HG03045 (cell line): ENCODE data around the gene MOCOS.
"Not testable (repeated sequence)": the region's sequence is repeated elsewhere in the genome, so short reads cannot be mapped to it uniquely, and the experiment has no call there.

Source experiments
- ATAC-seq: cut with Tn5 transposase; IDR thresholded peaks from one replicate; pipeline ENCODE4 v1.9.1; 2021; ENCODE audit warnings: mild to moderate bottlenecking, moderate library complexity; ENCODE audit not compliant: unreplicated experiment

Gene MOCOS

DNA sequence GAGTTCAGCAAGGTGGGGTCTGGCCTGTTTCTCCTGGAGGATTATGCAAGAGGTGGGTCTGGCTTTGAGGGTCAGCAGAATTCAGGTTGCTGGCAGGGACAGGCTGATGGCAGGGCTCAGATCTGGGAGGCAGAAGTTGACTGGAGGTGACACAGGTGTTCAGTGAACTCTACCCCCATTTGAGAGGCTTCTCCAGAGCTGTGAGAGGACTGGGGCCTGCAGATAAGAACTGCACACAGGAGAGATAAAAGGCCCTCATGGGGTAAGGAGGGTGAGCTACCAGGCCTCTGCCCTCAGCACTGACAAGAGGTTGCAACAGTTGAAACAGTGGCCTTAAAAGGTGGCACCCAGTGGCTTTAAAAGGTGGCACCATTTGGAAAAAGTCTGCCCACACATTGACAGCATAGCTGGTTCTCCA is 13.1 kb downstream of the MOCOS start:
- ATAC-seq = no peak

DNA sequence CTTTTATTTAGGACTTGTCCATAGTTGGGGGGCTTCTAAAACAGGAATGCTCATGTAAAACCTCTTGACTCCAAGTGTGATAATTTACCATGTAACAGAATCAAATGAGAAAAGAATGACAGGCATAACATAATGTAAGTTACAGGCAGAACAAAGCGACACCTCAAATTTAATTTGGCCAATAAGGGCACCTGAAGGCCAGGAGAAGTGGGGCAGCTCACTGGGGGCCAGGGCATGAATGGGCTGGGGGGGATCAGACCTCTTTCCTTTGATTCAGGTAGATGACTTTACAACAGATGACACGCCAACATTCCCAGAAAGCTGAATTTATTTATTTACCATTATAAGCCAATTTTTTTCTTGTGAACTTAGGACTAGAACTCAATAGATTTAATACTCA is 14.5 kb downstream of the MOCOS start:
- no peak for ATAC-seq

DNA sequence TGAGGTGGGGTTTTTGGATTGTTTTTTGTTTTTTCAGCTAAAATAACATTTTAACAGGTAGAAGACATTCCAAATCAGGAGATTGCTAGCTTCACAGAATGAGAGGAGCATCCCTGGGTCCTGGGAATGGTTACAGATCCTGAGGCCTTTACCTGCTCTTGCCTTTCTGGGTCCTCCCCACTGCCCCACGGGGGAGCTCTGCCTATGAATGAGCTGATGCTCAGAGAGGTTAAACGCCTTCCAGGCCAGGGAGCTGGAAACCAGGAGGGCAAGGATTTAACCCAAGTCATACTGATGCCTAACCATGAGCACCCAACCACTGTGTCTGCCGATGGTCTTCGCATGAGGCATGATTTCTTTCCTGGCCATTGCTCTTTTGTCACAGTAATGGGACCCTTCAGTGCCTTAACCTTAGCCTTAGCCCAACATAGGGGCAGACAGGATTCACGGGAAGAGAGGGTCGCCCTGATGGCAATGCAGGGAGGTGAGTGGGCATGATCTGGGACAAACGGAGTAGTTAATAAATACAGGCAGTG is 16.1 kb downstream of the MOCOS start:
- no peak for ATAC-seq

DNA sequence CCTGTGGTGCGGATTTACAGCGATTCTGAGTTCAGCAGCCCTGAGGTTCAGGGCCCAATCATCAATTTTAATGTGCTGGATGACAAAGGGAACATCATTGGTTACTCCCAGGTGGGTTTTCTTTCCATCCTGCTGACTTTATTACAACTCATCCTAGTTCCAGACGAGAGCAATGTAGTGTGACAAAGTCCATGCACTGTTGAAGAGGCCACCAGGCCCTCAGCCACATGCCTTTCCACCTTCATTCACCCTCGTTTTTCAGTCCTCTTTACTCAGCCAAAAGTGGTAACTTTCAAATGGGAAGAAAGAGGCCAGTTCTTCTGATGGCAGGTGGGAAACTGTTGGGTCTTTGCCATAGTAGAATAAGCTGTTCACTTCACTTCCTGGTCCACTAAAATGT is 17.9 kb downstream of the MOCOS start:
- ATAC-seq = no peak

DNA sequence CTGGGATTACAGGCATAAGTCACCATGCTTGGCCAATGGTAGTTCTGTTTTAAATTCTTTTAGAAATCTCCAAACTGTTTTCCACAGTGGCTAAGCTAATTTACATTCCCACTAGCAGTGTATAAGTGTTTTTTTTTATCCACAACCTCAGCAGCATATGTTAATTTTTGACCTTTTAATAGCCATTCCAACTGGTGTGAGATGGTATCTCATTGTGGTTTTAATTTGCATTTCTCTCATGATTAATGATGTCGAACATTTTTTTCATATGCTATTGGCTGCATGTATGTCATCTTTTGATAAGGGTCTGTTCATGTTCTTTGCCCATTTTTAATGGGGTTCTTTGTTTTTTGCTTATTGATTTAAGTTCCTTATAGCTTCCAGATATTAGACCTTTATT is 20.0 kb downstream of the MOCOS start:
- ATAC-seq = no peak

DNA sequence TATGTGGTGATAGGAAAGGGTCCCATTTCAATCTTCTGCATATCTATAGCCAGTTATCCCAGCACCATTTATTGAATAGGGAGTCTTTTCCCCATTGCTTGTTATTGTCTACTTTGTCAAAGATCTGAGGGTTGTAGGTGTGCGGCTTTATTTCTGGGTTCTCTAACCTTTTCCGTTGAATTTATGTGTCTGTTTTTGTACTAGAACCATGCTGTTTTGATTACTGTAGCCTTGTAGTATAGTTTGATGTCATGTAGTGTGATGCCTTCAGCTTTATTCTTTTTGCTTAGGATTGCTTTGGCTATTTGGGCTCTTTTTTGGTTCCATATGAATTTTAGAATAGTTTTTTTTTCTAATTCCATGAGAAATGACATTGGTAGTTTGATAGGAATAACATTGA is 20.7 kb downstream of the MOCOS start:
- not testable (repeated sequence) for ATAC-seq

DNA sequence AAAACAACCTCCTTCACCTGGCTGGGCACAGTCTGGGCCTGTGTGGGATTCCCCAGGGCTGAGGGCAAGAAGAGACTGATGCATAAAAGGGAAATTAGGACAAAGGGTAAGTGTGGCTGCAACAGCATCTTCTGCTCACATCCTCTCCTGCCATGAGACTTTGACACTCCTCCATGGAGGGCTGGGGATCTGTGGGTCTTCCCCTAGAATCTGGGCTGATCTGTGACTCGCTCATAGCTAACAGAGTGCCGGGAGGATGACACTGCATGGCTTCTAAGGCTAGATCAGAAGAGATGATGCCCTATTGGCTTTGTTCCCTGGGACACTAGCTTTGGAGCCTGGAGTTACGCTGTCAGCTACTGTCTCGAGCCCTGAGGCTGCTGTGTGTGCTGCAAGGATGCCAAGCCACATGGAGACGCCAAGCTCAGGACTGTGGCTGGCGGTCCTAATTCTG is 24.3 kb downstream of the MOCOS start:
- no peak for ATAC-seq

DNA sequence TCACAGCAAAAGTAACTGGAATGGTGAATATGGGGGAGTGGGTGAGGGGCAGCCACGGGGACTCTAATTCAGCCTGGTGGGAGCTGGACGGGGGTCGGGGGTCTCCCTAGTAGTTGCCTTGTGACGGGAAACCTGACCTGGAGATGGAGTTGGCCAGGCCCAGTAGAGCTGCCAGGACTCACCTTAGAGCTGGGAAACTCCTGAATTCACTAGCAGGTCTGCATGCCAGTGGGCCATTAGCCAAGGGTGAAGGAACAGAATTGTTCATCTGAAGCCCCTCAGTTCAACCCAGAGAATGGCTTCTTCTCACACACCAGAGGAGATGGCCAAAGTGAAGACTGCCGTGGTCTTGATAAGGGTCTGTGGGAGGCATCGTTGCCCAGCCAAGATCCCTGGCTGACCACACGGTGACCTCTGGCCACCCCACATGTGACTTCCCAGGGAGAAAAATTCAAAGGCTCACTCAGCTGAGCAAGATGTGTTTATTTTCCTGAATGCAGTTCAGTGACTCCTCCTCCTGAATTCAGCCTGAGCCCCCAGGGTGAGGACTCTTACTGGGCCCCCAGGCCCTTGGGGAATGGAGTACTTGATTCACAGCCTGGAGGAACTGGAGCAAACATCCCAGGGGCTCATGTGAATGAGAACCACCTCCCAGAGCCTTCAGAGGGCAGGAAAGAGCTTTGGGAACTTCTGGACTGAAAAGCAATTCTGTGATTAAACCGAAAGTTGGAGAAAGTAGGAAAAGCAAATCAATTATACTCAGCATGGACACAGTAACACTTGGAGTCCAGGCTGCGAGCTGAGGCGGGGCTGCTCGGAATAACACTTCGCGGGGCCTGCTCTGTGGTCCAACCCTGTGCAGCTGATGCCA is 25.2 kb downstream of the MOCOS start:
- no peak for ATAC-seq

DNA sequence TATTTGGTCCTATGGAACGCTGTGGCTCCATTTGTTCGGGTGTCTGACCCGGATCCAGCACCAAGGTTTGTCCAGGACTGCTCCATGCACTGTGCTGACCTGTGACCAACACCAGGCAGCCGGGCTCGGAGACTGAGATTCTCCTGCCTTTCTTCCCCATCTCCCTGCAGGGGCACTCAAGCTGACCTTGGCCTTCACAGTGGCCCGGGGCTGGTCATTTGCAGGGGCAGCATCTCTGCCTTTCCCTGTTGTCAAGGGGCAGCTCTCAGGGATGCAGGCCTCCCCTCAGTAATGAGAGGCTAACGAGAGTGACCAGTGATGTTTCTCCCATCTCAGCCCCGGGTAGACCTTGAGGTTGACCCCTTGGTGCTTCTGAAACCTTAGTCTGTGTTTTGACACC is 27.5 kb downstream of the MOCOS start:
- no peak for ATAC-seq

DNA sequence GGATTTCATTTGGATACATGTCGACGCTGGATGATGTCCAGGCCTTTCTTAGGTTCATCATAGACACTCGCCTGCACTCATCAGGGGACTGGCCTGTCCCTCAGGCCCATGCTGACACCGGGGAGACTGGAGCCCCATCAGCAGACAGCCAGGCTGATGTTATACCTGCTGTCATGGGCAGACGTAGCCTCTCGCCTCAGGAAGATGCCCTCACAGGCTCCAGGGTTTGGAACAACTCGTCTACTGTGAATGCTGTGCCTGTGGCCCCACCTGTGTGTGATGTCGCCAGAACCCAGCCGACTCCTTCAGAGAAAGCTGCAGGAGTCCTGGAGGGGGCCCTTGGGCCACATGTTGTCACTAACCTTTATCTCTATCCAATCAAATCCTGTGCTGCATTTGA is 28.3 kb downstream of the MOCOS start:
- ATAC-seq = no peak

DNA sequence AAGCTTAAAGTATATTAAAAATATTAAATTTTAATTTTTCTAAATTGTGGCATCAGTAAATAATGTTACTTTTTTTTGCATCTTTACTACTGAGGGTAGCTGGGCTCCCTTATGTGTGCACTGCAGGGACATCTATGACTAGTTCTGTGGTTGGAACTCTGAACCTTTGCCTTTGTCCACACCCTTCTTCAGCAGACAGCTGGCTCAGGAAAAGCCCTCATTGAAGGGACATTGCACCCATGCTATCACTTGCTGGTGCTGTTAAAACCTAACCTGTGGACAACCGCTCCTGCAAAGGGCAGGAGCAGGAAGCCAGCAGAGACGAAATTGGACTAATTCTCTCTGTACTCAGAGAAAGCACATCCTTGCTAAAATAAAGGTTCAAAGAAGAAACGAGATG is 30.1 kb downstream of the MOCOS start:
- ATAC-seq = no peak

DNA sequence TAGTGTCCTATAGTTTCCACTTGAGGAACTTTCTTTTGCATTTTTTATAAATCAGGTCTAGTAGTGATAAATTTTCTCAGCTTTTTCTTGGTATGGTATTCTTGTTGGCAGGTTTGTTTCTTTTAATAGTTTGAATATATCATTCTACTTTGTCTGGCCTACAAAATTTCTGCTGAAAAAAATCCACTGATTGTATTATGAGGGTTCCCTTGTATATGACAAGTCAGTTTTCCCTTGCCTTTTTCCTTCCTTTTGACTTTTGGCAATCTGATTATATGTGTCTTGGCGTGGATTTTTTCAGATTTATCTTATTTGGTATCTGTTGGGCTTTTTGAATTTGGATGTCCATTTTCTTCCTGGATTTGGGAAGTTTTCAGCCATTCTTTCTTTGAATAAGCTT is 41.9 kb downstream of the MOCOS start:
- ATAC-seq = no peak

DNA sequence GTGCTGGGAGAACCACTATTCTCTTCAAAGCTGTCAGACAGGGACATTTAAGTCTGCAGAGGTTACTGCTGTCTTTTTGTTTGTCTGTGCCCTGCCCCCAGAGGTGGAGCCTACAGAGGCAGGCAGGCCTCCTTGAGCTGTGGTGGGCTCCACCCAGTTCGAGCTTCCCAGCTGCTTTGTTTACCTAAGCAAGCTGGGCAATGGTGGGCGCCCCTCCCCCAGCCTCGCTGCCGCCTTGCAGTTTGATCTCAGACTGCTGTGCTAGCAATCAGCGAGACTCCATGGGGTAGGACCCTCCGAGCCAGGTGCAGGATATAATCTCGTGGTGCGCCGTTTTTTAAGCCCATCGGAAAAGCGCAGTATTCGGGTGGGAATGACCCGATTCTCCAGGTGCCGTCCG is 53.2 kb downstream of the MOCOS start:
- not testable (repeated sequence) for ATAC-seq

DNA sequence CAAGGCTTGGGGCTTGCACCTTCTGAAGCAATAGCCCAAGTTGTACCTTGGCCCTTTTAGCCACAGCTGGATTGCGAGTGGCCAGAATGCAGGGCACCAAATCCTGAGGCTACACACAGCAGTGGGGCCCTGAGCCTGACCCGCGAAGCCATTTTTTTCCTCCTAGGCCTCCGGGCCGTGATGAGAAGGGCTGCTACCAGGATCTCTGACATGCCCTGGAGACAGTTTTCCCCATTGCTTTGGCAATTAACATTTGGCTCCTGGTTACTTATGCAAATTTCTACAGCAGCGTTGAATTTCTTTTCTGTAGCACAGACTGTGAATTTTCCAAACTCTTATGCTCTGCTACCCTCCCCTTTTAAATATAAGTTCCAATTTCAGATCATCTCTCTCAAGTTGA is 54.5 kb downstream of the MOCOS start:
- no peak for ATAC-seq

DNA sequence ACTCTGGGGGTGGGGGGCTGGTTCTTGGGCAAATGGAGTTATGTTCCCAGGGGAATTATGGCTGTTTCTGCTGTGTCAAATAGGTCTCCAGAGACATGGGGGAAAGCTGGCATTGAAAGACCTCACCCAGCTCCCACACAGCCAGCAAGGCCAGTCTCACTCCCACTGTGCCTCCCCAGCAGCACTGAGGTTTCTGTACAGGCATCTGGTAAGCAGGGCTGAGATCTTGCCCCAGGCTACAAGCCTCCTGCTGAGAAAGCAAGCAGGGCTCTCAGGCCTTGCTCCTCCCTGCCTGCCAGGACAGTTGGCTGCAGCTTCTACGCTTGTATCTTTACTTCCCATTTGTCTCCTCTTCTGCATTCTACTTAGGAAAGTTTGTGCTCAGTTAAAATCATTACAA is 59.7 kb downstream of the MOCOS start:
- no peak for ATAC-seq

DNA sequence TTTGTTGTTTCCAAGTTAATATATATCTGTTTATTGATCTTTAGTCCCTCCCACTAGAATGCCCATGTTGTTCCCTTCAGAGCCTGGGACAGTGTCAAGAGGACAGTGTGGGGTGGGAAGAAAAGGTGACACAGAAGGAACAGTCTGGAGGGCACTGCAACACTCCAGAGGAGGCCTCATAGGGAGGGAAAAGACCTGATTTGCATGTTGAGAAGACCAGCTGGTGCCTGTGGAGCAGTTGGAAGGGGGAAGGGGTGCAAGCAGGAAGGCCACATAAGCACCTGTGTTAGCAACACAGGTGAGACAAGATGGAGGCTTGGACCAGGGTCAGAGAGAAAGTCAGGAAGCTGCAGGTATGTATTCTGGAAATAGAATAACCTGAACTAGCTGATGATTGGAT is 62.1 kb downstream of the MOCOS start:
- no peak for ATAC-seq

DNA sequence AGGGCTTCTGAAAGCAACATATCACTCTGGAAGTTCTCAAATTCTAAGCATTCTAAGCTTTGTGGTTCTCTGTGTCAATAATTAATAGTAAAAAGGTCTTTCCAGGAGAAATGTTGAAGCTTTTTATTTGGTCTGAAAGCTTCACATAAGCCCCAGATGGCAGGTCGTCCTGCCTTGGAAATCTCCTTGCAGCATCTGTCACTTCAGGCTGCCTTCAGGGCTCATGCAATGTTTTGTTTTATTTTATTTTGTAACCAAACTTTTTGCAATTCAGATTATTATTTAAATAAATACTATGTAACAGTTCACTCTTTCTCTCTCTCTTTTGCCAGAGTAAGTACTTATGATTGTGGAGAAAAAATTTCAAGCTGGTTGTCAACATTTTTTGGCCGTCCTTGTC is 63.5 kb downstream of the MOCOS start:
- no peak for ATAC-seq

DNA sequence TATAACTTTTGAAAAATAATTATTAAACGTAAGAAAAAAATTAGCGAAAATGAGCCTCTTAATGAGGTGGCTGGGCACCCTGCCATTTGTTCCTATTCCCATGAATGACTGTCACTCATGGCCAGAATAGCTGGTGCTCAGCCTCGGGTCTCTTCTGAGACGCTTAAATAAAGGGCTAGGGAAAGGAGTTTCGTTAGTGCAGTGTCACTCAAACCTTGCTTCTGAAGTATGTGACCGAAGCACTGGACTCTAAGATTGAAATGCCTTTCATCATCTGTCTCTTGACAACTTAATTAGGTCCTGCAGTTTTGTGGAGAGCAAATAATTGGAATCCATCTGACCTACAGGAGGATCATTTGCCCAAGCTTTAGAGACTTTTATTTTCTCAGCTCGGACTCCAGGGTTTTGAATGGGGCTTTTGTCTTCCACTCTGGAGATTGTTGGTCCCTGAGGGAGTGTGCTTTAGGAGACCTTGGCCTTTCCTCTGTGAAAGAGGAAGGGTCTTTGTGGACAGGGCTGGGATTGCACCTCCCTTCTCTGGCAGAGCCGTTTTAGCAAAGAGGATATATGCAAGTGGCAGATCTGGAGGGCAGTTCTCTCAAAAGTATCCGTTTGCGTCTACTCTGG is 67.9 kb downstream of the MOCOS start:
- ATAC-seq = no peak

DNA sequence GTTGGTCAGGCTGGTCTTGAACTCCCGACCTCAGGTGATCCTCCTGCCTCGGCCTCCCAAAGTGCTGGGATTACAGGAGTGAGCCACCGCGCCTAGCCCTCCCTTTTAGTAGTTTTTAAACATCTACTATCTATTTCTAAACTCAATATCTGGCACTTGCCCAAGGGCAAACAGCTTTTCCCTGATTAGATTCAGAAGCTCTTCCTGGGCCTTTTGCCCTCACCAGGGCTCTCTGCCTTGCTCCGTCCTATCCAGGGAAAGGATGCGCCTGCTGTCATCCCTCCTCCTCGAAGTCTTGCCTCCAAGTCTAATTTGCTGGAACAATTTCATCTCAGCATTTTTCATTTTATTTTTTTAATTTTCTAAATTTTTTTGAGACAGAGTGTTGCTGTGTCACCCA is 68.8 kb downstream of the MOCOS start:
- ATAC-seq = no peak

DNA sequence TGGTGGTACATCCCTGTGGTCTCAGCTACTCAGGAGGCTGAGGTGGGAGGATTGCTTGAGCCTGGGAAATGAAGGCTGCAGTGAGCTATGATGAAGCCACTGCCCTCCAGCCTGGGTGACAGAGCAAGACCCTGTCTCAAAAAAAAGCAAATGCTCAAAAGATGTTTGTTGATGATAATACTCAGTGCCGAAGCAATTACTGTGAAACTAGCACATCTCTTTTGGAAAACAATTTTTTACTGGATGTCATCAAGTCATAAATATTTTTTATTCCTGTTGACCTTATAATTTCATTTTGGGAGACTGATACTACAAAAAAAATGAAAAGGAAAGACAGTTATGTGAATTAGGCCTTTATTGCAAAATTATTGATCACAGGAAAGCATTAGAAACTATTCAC is 75.7 kb downstream of the MOCOS start:
- ATAC-seq = no peak

DNA sequence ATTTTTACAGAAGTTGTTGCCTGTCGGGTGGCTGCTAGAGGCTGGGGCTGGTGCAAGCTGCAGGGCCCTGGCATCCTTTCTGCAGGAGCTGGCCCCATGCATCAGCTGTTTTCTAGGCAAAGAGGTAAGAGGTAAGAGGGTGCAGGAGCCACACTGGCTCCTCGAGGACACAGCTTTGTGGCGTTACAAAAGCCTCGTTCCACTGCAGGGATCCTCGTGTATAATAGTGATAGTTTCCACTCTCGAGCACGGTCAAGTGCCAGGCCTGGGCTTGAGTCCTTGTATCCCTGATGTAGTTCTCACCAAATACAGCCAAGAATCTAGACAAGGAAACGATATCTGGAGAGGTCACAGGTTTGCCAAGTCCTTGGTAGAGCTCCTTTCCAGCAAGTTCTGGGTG is 77.0 kb downstream of the MOCOS start:
- ATAC-seq = no peak

DNA sequence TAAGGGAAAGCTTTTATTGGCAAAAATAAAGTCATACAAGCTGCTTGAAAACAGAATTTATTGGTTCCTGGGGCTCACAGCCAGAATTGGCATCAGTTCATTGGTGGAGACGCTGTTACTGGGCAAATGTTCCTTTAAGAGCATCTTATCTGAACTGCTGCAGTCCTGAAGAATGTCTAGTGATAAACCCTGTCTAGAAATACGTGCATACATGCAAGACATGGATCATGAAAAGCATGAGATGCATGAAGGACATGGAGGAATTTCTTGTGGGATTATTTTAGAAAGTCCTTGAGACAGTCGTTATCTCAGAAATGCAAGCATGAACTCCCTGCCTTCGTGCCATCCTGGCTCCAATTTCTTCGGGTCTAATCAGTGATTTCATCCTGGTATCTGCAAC is 77.7 kb downstream of the MOCOS start:
- ATAC-seq = no peak
